Stimulated activated effector memory CD8-positive, alpha-beta T cell treated with anti-CD3 and anti-CD28 coated beads, Interleukin-12 subunit alpha, Interleukin-12 subunit beta, amount 100 ng/mL, for 72 hours (primary cell): Measurements from ENCODE around the gene PRKN.

Experiments used
- ATAC-seq: fragments of 150-1000 bp; cut with Tn5 transposase; 2 replicates; pipeline ENCODE4 v1.10.0; 2021
- DNase-seq, 2 donors: peaks; one replicate each; pipeline ENCODE4 v3.0.0; 2021 to 2022; ENCODE audit warnings: low spot score in 2 of 2
- H3K27ac Mint-ChIP-seq: one replicate; pipeline ENCODE4 v1.8.0; 2022; ENCODE audit warnings: mild to moderate bottlenecking, mixed read lengths
- H3K36me3 Mint-ChIP-seq: one replicate; pipeline ENCODE4 v1.8.0; 2022; ENCODE audit warnings: mild to moderate bottlenecking, mixed read lengths
- H3K4me1 Mint-ChIP-seq: one replicate; pipeline ENCODE4 v1.8.0; 2022; ENCODE audit warnings: mixed read lengths
- H3K4me3 Mint-ChIP-seq: one replicate; pipeline ENCODE4 v1.8.0; 2022; ENCODE audit warnings: mild to moderate bottlenecking, mixed read lengths
- H3K9me3 Mint-ChIP-seq: one replicate; pipeline ENCODE4 v1.8.0; 2022; ENCODE audit warnings: mixed read lengths

Gene PRKN

GRCh38 chr6:162219266-162219665 is 508.3 kb downstream of the PRKN start:
- Mint-ChIP-seq H3K9me3 (peaks cover 3% of the 10 kb centered on the region), H3K4me1 (no peaks in the 10 kb centered on the region), H3K27ac (no peak overlapping the region), H3K4me3 (no peak overlapping the region), H3K36me3 (no peaks in the 10 kb centered on the region)
- no peak for DNase-seq
- no peak for ATAC-seq

GRCh38 chr6:162217811-162218493 is 509.6 kb downstream of the PRKN start:
- DNase-seq (no peak), ATAC-seq (peak; percentile 45)
- Mint-ChIP-seq H3K9me3 (no peaks in the 10 kb centered on the region), H3K4me3 (no peak overlapping the region), H3K4me1 (no peaks in the 10 kb centered on the region), H3K36me3 (no peaks in the 10 kb centered on the region), H3K27ac (no peak overlapping the region)

GRCh38 chr6:162217058-162217457 is 510.5 kb downstream of the PRKN start:
- ATAC-seq = no peak
- Mint-ChIP-seq H3K27ac (no peak overlapping the region), H3K9me3 (no peaks in the 10 kb centered on the region), H3K4me1 (no peaks in the 10 kb centered on the region), H3K36me3 (no peaks in the 10 kb centered on the region), H3K4me3 (no peak overlapping the region)
- no peak for DNase-seq

GRCh38 chr6:162211777-162212176 is 515.8 kb downstream of the PRKN start:
- DNase-seq (no peak), ATAC-seq (no peak)
- Mint-ChIP-seq H3K27ac (no peak overlapping the region), H3K4me3 (no peak overlapping the region), H3K4me1 (no peaks in the 10 kb centered on the region), H3K36me3 (no peaks in the 10 kb centered on the region), H3K9me3 (peaks cover 3% of the 10 kb centered on the region)

GRCh38 chr6:162211022-162211421 is 516.5 kb downstream of the PRKN start:
- Mint-ChIP-seq H3K36me3 (no peaks in the 10 kb centered on the region), H3K27ac (no peak overlapping the region), H3K4me1 (no peaks in the 10 kb centered on the region), H3K4me3 (no peak overlapping the region), H3K9me3 (peaks cover 3% of the 10 kb centered on the region)
- no peak for ATAC-seq
- DNase-seq = no peak

GRCh38 chr6:162203287-162203686 is 524.3 kb downstream of the PRKN start:
- Mint-ChIP-seq H3K27ac (no peak overlapping the region), H3K4me1 (no peaks in the 10 kb centered on the region), H3K4me3 (no peak overlapping the region), H3K9me3 (peaks cover 3% of the 10 kb centered on the region), H3K36me3 (no peaks in the 10 kb centered on the region)
- DNase-seq (no peak), ATAC-seq (no peak)

- H3K4me1 Mint-ChIP-seq = no peaks in the 10 kb centered on the region
- H3K4me3 Mint-ChIP-seq = no peak overlapping the region
- no peak for DNase-seq
- no peaks in the 10 kb centered on the region for H3K9me3 Mint-ChIP-seq
- no peak for ATAC-seq
- H3K27ac Mint-ChIP-seq = no peak overlapping the region
- no peaks in the 10 kb centered on the region for H3K36me3 Mint-ChIP-seq
These were observed 526.4 kb downstream of the PRKN start for GRCh38 chr6:162200945-162201690.

GRCh38 chr6:162200041-162200440 is 527.5 kb downstream of the PRKN start:
- no peak for ATAC-seq
- Mint-ChIP-seq H3K27ac (no peak overlapping the region), H3K9me3 (no peaks in the 10 kb centered on the region), H3K36me3 (no peaks in the 10 kb centered on the region), H3K4me1 (no peaks in the 10 kb centered on the region), H3K4me3 (no peak overlapping the region)
- no peak for DNase-seq

GRCh38 chr6:162198925-162199324 is 528.6 kb downstream of the PRKN start:
- H3K9me3 Mint-ChIP-seq = no peaks in the 10 kb centered on the region
- ATAC-seq (no peak), DNase-seq (no peak)
- H3K4me3 Mint-ChIP-seq = no peak overlapping the region
- no peaks in the 10 kb centered on the region for H3K4me1 Mint-ChIP-seq
- no peak overlapping the region for H3K27ac Mint-ChIP-seq
- no peaks in the 10 kb centered on the region for H3K36me3 Mint-ChIP-seq

- no peak for ATAC-seq
- H3K4me3 Mint-ChIP-seq = no peak overlapping the region
These were observed 529.5 kb downstream of the PRKN start for GRCh38 chr6:162198076-162198475.

GRCh38 chr6:162195441-162195840 is 532.1 kb downstream of the PRKN start:
- ATAC-seq = no peak
- Mint-ChIP-seq H3K4me1 (no peaks in the 10 kb centered on the region), H3K36me3 (no peaks in the 10 kb centered on the region)

More at GRCh38 chr6:162198076-162198475, 529.5 kb downstream of the PRKN start:
- no peaks in the 10 kb centered on the region for H3K36me3 Mint-ChIP-seq
- H3K27ac Mint-ChIP-seq = no peak overlapping the region
- no peaks in the 10 kb centered on the region for H3K4me1 Mint-ChIP-seq
- no peak for DNase-seq
- no peaks in the 10 kb centered on the region for H3K9me3 Mint-ChIP-seq

GRCh38 chr6:162190981-162191380 is 536.6 kb downstream of the PRKN start:
- DNase-seq (no peak), ATAC-seq (no peak)
- Mint-ChIP-seq H3K4me1 (no peaks in the 10 kb centered on the region), H3K4me3 (no peak overlapping the region), H3K9me3 (peaks cover 7% of the 10 kb centered on the region), H3K27ac (no peak overlapping the region), H3K36me3 (no peaks in the 10 kb centered on the region)

More at GRCh38 chr6:162195441-162195840, 532.1 kb downstream of the PRKN start:
- DNase-seq = no peak
- Mint-ChIP-seq H3K4me3 (no peak overlapping the region), H3K9me3 (no peaks in the 10 kb centered on the region), H3K27ac (no peak overlapping the region)

- ATAC-seq = no peak
- H3K4me1 Mint-ChIP-seq = no peaks in the 10 kb centered on the region
- no peaks in the 10 kb centered on the region for H3K36me3 Mint-ChIP-seq
- no peak for DNase-seq
- H3K27ac Mint-ChIP-seq = no peak overlapping the region
- peaks cover 7% of the 10 kb centered on the region for H3K9me3 Mint-ChIP-seq
- H3K4me3 Mint-ChIP-seq = no peak overlapping the region
These were observed 540.2 kb downstream of the PRKN start for GRCh38 chr6:162187168-162187935.

GRCh38 chr6:162184465-162184864 is 543.1 kb downstream of the PRKN start:
- peaks cover 4% of the 10 kb centered on the region for H3K9me3 Mint-ChIP-seq
- no peaks in the 10 kb centered on the region for H3K36me3 Mint-ChIP-seq
- H3K4me3 Mint-ChIP-seq = no peak overlapping the region
- no peak for ATAC-seq
- H3K4me1 Mint-ChIP-seq = no peaks in the 10 kb centered on the region
- no peak for DNase-seq
- H3K27ac Mint-ChIP-seq = no peak overlapping the region

- Mint-ChIP-seq H3K36me3 (no peaks in the 10 kb centered on the region), H3K4me3 (no peak overlapping the region), H3K9me3 (no peaks in the 10 kb centered on the region), H3K4me1 (no peaks in the 10 kb centered on the region), H3K27ac (no peak overlapping the region)
- ATAC-seq (no peak), DNase-seq (no peak)
These were observed 545.7 kb downstream of the PRKN start for GRCh38 chr6:162181741-162182401.
